GM12878 (cell line): Measurements from ENCODE around the gene SRF. TPM values are rescaled to one million over a fixed set of nuclear protein-coding genes. Genes with fewer than 3 reads are reported as not detected.

Experiments used
- ATAC-seq: fragments of 200-7000 bp; cut with Tn5 transposase; 3 replicates; pipeline ENCODE4 v1.9.1; 2020; ENCODE audit warnings: mild to moderate bottlenecking, moderate library complexity
- BruUV-seq: library from RNA; stranded (reverse); fragments of 400-500 nt; replicated peaks from 2 replicates; lab custom pipeline; 2021; lab: Mats Ljungman, UMichigan
- CTCF ChIA-PET: fragments of 300-600 bp; sonication (Branson Sonifier 250); formaldehyde crosslinking; extraction: SDS; loops from one replicate; lab custom pipeline; 2021; ENCODE audit warnings: inconsistent platforms; lab: Yijun Ruan, JAX
- POLR2A ChIA-PET: fragments of 350-600 bp; formaldehyde crosslinking; extraction: SDS; loops from one replicate; lab custom pipeline; 2021; ENCODE audit warnings: inconsistent platforms; lab: Charles Lee
- RAD21 ChIA-PET: fragments of 300-600 bp; sonication (Branson Sonifier 250); formaldehyde crosslinking; loops from one replicate; lab custom pipeline; 2023; ENCODE audit warnings: antibody characterized with exemption; ENCODE audit not compliant: unreplicated experiment; lab: Charles Lee
- SMC1A ChIA-PET: fragments of 300-600 bp; sonication (Branson Sonifier 250); formaldehyde crosslinking; loops from one replicate; lab custom pipeline; 2023; ENCODE audit not compliant: unreplicated experiment, uncharacterized antibody; lab: Charles Lee
- DNase-seq: peaks from one replicate; pipeline ENCODE4 v3.0.0-alpha.2; 2011; ENCODE audit warnings: low read depth, low spot score
- FAIRE-seq: peaks from 3 replicates; lab custom pipeline; 2011; peaks lifted over from hg19 to GRCh38; lab: Jason Lieb, UNC
- H2AFZ ChIP-seq: 2 replicates; pipeline ENCODE4 v1.6.0; 2011; ENCODE audit warnings: low read depth, low read length, control low read depth; ENCODE audit not compliant: control insufficient read depth
- H3K27ac ChIP-seq: 2 replicates; pipeline ENCODE4 v1.5.1; 2011; ENCODE audit warnings: control low read depth; ENCODE audit not compliant: control insufficient read depth, insufficient read depth
- H3K27me3 ChIP-seq, 2 experiments: replicated peaks in 1 of 2; 2 replicates each; pipeline versions ENCODE4 v1.6.0 to v1.6.1; 2011; ENCODE audit warnings: low read length in 1 of 2; ENCODE audit not compliant: control insufficient read depth in 2 of 2, insufficient read depth in 2 of 2
- H3K36me3 ChIP-seq, 2 experiments: 2 replicates each; pipeline ENCODE4 v1.5.1; 2011; ENCODE audit warnings: low read length in 1 of 2; ENCODE audit not compliant: control insufficient read depth in 2 of 2, insufficient read depth in 2 of 2
- H3K4me1 ChIP-seq: 2 replicates; pipeline ENCODE4 v1.6.1; 2011; ENCODE audit warnings: mild to moderate bottlenecking, low read length, moderate library complexity, mixed read lengths; ENCODE audit not compliant: control insufficient read depth, insufficient read depth
- H3K4me2 ChIP-seq: 2 replicates; pipeline ENCODE4 v1.6.0; 2011; ENCODE audit warnings: control low read depth; ENCODE audit not compliant: control insufficient read depth, insufficient read depth
- H3K4me3 ChIP-seq: fragments of 200-600 bp; sonication (generic); 2 replicates; pipeline ENCODE4 v1.5.1; 2016
- H3K79me2 ChIP-seq: 2 replicates; pipeline ENCODE4 v1.6.0; 2011; ENCODE audit warnings: low read length; ENCODE audit not compliant: control insufficient read depth, insufficient read depth
- H3K9ac ChIP-seq: 2 replicates; pipeline ENCODE4 v1.8.0; 2011; ENCODE audit warnings: low read length, control low read depth, mixed read lengths; ENCODE audit not compliant: control insufficient read depth, insufficient read depth
- H3K9me3 ChIP-seq: replicated peaks from 3 replicates; pipeline ENCODE4 v1.5.1; 2011; ENCODE audit warnings: mild to moderate bottlenecking, low read length; ENCODE audit not compliant: control insufficient read depth, insufficient read depth
- H4K20me1 ChIP-seq: 2 replicates; pipeline ENCODE4 v1.6.0; 2011; ENCODE audit not compliant: control insufficient read depth, insufficient read depth
- BCL11A ChIP-seq: IDR thresholded peaks from 2 replicates; pipeline ENCODE4 v1.6.1; 2011; ENCODE audit warnings: low read depth, low read length
- CUX1 ChIP-seq: IDR thresholded peaks from 2 replicates; pipeline ENCODE4 v1.6.1; 2012; ENCODE audit warnings: improper control_type of control experiment, low read depth, low read length; ENCODE audit not compliant: insufficient replicate concordance
- ELK1 ChIP-seq: IDR thresholded peaks from 2 replicates; pipeline ENCODE4 v1.6.1; 2012; ENCODE audit warnings: low read depth, low read length, improper control_type of control experiment
- FOXM1 ChIP-seq: IDR thresholded peaks from 2 replicates; pipeline ENCODE4 v1.6.1; 2012; ENCODE audit warnings: low read depth, mild to moderate bottlenecking, inconsistent platforms, low read length, moderate library complexity
- JUND ChIP-seq: IDR thresholded peaks from 2 replicates; pipeline ENCODE4 v1.6.1; 2012; ENCODE audit warnings: low read depth, mild to moderate bottlenecking, low read length, improper control_type of control experiment, moderate library complexity
- MTA2 ChIP-seq: fragments of 450-650 bp; IDR thresholded peaks from 2 replicates; pipeline ENCODE4 v1.6.1; 2016; ENCODE audit warnings: low read depth, mild to moderate bottlenecking, moderate library complexity
- PBX3 ChIP-seq: IDR thresholded peaks from 2 replicates; pipeline ENCODE4 v1.6.1; 2011; ENCODE audit warnings: mild to moderate bottlenecking, low read depth, low read length, moderate library complexity; ENCODE audit not compliant: insufficient replicate concordance
- REST ChIP-seq: IDR thresholded peaks from 2 replicates; pipeline ENCODE4 v1.6.1; 2012; ENCODE audit warnings: mild to moderate bottlenecking, low read depth, low read length
- SRF ChIP-seq, 2 experiments: IDR thresholded peaks; 2 replicates each; pipeline ENCODE4 v1.6.1; 2011; ENCODE audit warnings: low read depth in 2 of 2, low read length in 2 of 2, mild to moderate bottlenecking in 1 of 2, moderate library complexity in 1 of 2
- SUZ12 ChIP-seq: fragments of 200-600 bp; sonication (generic); IDR thresholded peaks from one replicate; pipeline ENCODE4 v1.6.1; 2018; ENCODE audit warnings: antibody characterized with exemption, mild to moderate bottlenecking; ENCODE audit not compliant: unreplicated experiment
- YY1 ChIP-seq: IDR thresholded peaks from 2 replicates; pipeline ENCODE4 v1.6.1; 2011; ENCODE audit warnings: low read depth, mild to moderate bottlenecking, low read length
- WGBS: methylation state at CpG from one replicate; pipeline ENCODE4 v1.1.6; 2016; ENCODE audit warnings: low lambda C conversion rate; ENCODE audit not compliant: insufficient replicate concordance, insufficient coverage; ENCODE audit errors: missing lambda C conversion rate; 5-methylcytosine and 5-hydroxymethylcytosine counted together
- in situ Hi-C: fragments of 300-500 bp; cut with MboI; formaldehyde crosslinking; loops from 9 replicates; pipeline ENCODE4 v1.14.3; 2018; ENCODE audit warnings: mixed read lengths
- intact Hi-C: fragments of 100-400 bp; cut with micrococcal nuclease; formaldehyde crosslinking; loops from one replicate; pipeline ENCODE4 v1.14.2; 2022; ENCODE audit not compliant: unreplicated experiment
- polyA plus RNA-seq, 11 experiments: library from polyadenylated mRNA; depleted of rRNA in 4 of 11; unstranded in 6 of 11; stranded (reverse) in 5 of 11; fragments of >200 nt; fragmentation: Nextera tagmentation in 4 of 11; fragmentation: Illumina TruSeq in 1 of 11; extraction: Ambion mirVana in 4 of 11; extraction: Trizol in 1 of 11; gene quantifications; 1 replicate in 1 of 11; 2 replicates in 10 of 11; pipeline versions ENCODE4 v1.2.1 to v1.2.3, GENCODE V29; 2011 to 2016; ENCODE audit warnings: inconsistent platforms in 2 of 11, missing spikeins in 2 of 11, low read depth in 1 of 11
- total RNA-seq, 4 experiments: library from RNA; depleted of rRNA in 3 of 4; stranded (reverse); fragments of >200 nt in 3 of 4; fragmentation: Illumina TruSeq in 1 of 4; extraction: Trizol in 1 of 4; gene quantifications; 2 replicates each; pipeline versions ENCODE4 v1.2.1 to v1.2.3, GENCODE V29; 2013 to 2021

Gene SRF
- total and polyA plus RNA-seq, 10 of the 15 experiments (the other 5 are each of a cell fraction or from before 2014, with no cell fraction given), result 2.3 to 56.3 (median 28.2) TPM

- WGBS, result 88% methylated on average over 4 of the region's 4 CpGs
- ChIA-PET SMC1A (interaction anchor here (0.8 to 3.0 kb wide), 3 partner anchors 16 to 57 kb away, joined by 3 to 11 read pairs (median 3); no protein-coding TSS in a partner anchor), CTCF (interaction anchor here (2.7 kb wide), 1 partner anchor 32 kb away, joined by 14 read pairs; no protein-coding TSS in a partner anchor), RAD21 (interaction anchor here (1.7 kb wide), 1 partner anchor 277 kb away, joined by 4 read pairs; no protein-coding TSS in a partner anchor), POLR2A (interaction anchor here (0.7 to 1.4 kb wide), 2 partner anchors 10 to 247 kb away, joined by 3 read pairs; partner anchors contain the start of gene TJAP1)
- Histone ChIP-seq H3K9me3 (no peaks in the 10 kb centered on the region), H3K4me2 (no peak overlapping the region), H3K36me3 (no peaks in the 10 kb centered on the region), H3K4me1 (peaks cover 7% of the 10 kb centered on the region), H2AFZ (0 out of 2 replicates have a peak overlapping the region, but pooled peaks have one; percentile 19), H3K79me2 (peaks cover 15% of the 10 kb centered on the region), H3K4me3 (no peak overlapping the region), H3K27ac (no peak overlapping the region), H3K9ac (no peak overlapping the region), H3K27me3 (no peaks in the 10 kb centered on the region; a peak in 1 of 4 replicates), H4K20me1 (no peaks in the 10 kb centered on the region)
- FAIRE-seq (no peak), ATAC-seq (no peak), DNase-seq (no peak)
- BruUV-seq, result no TSS peak
- in situ Hi-C loops (no loop called here), intact Hi-C loops (no loop called here)
- TF ChIP-seq REST, result no peak
- no peak for TF ChIP-seq YY1
- no peak for TF ChIP-seq ELK1
- no peak for TF ChIP-seq PBX3
- no peak for TF ChIP-seq SUZ12
- TF ChIP-seq FOXM1, result no peak
- TF ChIP-seq CUX1, result no peak
- TF ChIP-seq JUND, result no peak
- no peak for TF ChIP-seq BCL11A
- no peak for TF ChIP-seq SRF (IDR thresholded peaks at IDR 0.05; ENCODE audit: low read depth in 2 of 2, low read length in 2 of 2)
- no peak for TF ChIP-seq MTA2
These were observed 60.0 kb downstream of the SRF start for GRCh38 chr6:43231053-43231452.
